Natural killer cell (primary cell): Measurements from ENCODE around the gene SGCE. TPM values are rescaled to one million over a fixed set of nuclear protein-coding genes. Genes with fewer than 3 reads are reported as not detected.

Experiments
- ATAC-seq, 3 donors: fragments of 150-1000 bp in 2 of 3; fragments of 200-7000 bp in 1 of 3; cut with Tn5 transposase; 1 replicate in 1 of 3; 2 replicates in 2 of 3; pipeline ENCODE4 v1.10.0; 2021; ENCODE audit warnings: mild to moderate bottlenecking in 2 of 3, moderate library complexity in 2 of 3
- DNase-seq, 2 donors: peaks; one replicate each; pipeline versions ENCODE4 v3.0.0 to v3.0.0-alpha.2; 2013 to 2021; ENCODE audit warnings: mixed read lengths in 1 of 2
- H3K27ac ChIP-seq: one replicate; pipeline ENCODE4 v1.5.1; 2013; ENCODE audit warnings: mild to moderate bottlenecking, low read length
- H3K27me3 ChIP-seq: one replicate; pipeline ENCODE4 v1.6.1; 2013; ENCODE audit warnings: low read length; ENCODE audit not compliant: control insufficient read depth, insufficient read depth
- H3K36me3 ChIP-seq: one replicate; pipeline ENCODE4 v1.6.1; 2013; ENCODE audit warnings: low read length; ENCODE audit not compliant: control insufficient read depth, insufficient read depth
- H3K4me1 ChIP-seq: one replicate; pipeline ENCODE4 v1.6.1; 2013; ENCODE audit warnings: low read length; ENCODE audit not compliant: control insufficient read depth, insufficient read depth
- H3K4me3 ChIP-seq: one replicate; pipeline ENCODE4 v1.5.1; 2013; ENCODE audit warnings: low read length
- H3K9me3 ChIP-seq: one replicate; pipeline ENCODE4 v1.6.1; 2013; ENCODE audit warnings: low read length; ENCODE audit not compliant: control insufficient read depth, insufficient read depth
- H3K27ac Mint-ChIP-seq, 2 donors: one replicate each; pipeline ENCODE4 v1.8.0; 2022; ENCODE audit warnings: mild to moderate bottlenecking in 2 of 2, mixed read lengths in 2 of 2, moderate library complexity in 1 of 2
- H3K27me3 Mint-ChIP-seq, 2 donors: one replicate each; pipeline ENCODE4 v1.8.0; 2022; ENCODE audit warnings: low read depth in 2 of 2, mixed read lengths in 2 of 2
- H3K36me3 Mint-ChIP-seq: one replicate; pipeline ENCODE4 v1.8.0; 2022; ENCODE audit warnings: mixed read lengths
- H3K4me1 Mint-ChIP-seq, 2 donors: one replicate each; pipeline ENCODE4 v1.8.0; 2022; ENCODE audit warnings: mixed read lengths in 2 of 2
- H3K4me3 Mint-ChIP-seq: one replicate; pipeline ENCODE4 v1.8.0; 2022; ENCODE audit warnings: mild to moderate bottlenecking, moderate library complexity, mixed read lengths
- H3K9me3 Mint-ChIP-seq, 2 donors: one replicate each; pipeline ENCODE4 v1.8.0; 2022; ENCODE audit warnings: mixed read lengths in 2 of 2
- CTCF ChIP-seq: fragments of 200-600 bp; IDR thresholded peaks from one replicate; pipeline ENCODE4 v1.8.0; 2022; ENCODE audit warnings: antibody characterized with exemption
- WGBS: methylation state at CpG from one replicate; pipeline ENCODE4 v1.1.7; 2013; ENCODE audit warnings: missing lambda C conversion rate; ENCODE audit not compliant: insufficient coverage; 5-methylcytosine and 5-hydroxymethylcytosine counted together
- intact Hi-C: fragments of 100-400 bp; cut with micrococcal nuclease; formaldehyde crosslinking; loops from one replicate; pipeline ENCODE4 v1.14.2; 2022
- total RNA-seq, 4 donors: library from RNA; stranded (reverse); fragments of 120-200 nt in 1 of 4; gene quantifications; one replicate each; pipeline versions ENCODE4 v1.2.3 to v1.2.4, GENCODE V29; 2013 to 2022

The SGCE gene
- total RNA-seq, 3 donors from 2014 or later (not counting 1 experiment from before 2014, with no cell fraction given): 0.20 to 0.65 (median 0.28) TPM

GRCh38 chr7:94609561-94609960, 46.4 kb downstream of the SGCE start:
- WGBS: 100% methylated on average over 2 of the region's 2 CpGs
- Histone ChIP-seq H3K4me3 (no peak overlapping the region), H3K27me3 (no peaks in the 10 kb centered on the region), H3K27ac (no peak overlapping the region), H3K4me1 (no peaks in the 10 kb centered on the region), H3K9me3 (no peaks in the 10 kb centered on the region), H3K36me3 (no peaks in the 10 kb centered on the region)
- Mint-ChIP-seq H3K4me3 (no peak overlapping the region), H3K27ac (no peak overlapping the region), H3K4me1 (no peaks in the 10 kb centered on the region), H3K9me3 (peaks cover 10 to 14% of the 10 kb centered on the region in 2 donors), H3K27me3 (peaks cover 2 to 6% of the 10 kb centered on the region in 2 donors), H3K36me3 (peaks cover 15% of the 10 kb centered on the region)
- DNase-seq: no peak
- intact Hi-C loops: no loop called here
- no peak for TF ChIP-seq CTCF
- ATAC-seq: no peak

DNA sequence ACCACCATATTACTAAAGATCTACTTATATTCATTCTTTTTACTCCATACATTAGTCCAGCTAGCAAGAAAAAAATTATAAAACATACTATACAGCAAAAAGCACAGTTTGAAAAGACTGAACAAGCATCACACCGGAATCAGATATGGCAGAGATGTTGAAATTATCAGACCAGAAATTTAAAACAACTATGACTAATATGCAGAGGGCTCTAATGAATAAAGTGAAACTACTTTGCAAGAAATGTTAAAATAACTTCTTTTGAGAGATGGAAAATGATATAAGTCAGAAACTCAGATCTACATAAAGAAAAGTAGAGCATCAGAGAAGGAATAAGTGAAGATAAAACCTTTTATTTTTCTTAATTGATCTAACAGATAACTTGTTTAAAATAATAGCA, 50.9 kb downstream of the SGCE start:
- Mint-ChIP-seq H3K27me3 (peaks cover 0 to 6% of the 10 kb centered on the region in 2 donors), H3K36me3 (peaks cover 15% of the 10 kb centered on the region), H3K4me3 (no peak overlapping the region), H3K4me1 (no peaks in the 10 kb centered on the region), H3K27ac (no peak overlapping the region), H3K9me3 (peaks cover 7 to 13% of the 10 kb centered on the region in 2 donors)
- Histone ChIP-seq H3K4me1 (no peaks in the 10 kb centered on the region), H3K27me3 (no peaks in the 10 kb centered on the region), H3K36me3 (no peaks in the 10 kb centered on the region), H3K9me3 (no peaks in the 10 kb centered on the region), H3K4me3 (no peak overlapping the region), H3K27ac (no peak overlapping the region)
- WGBS: no CpG with 5 or more reads among the region's 1 CpG
- ATAC-seq (no peak), DNase-seq (no peak)
- intact Hi-C loops: no loop called here
- no peak for TF ChIP-seq CTCF

DNA sequence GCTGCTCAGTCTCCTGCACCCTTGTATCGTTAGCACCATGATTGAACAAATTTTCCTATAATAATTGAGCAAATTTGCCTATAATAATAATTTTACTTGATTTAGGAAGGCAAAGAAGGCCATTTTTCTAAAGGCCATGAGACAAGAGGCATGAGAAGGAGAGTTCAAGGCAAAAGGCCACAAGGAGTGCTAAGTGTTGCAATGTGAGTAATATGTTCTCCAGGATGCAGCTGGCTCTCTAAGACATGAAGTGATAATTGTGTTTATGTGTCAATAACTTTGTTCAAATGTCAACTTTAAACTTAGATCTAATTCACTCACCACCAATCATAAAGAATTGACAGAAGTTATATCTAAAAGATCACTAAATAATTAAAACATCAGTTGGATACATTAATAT, 53.8 kb downstream of the SGCE start:
- peaks cover 4 to 10% of the 10 kb centered on the region in 2 donors for H3K9me3 Mint-ChIP-seq
- intact Hi-C loops: no loop called here
- no peak overlapping the region for H3K4me3 ChIP-seq
- TF ChIP-seq CTCF: no peak
- DNase-seq: no peak
- no CpG with 5 or more reads among the region's 1 CpG for WGBS
- no peaks in the 10 kb centered on the region for H3K9me3 ChIP-seq
- H3K27ac ChIP-seq: no peak overlapping the region
- peaks cover 0 to 6% of the 10 kb centered on the region in 2 donors for H3K27me3 Mint-ChIP-seq
- no peak overlapping the region for H3K4me3 Mint-ChIP-seq
- H3K27ac Mint-ChIP-seq: no peak overlapping the region
- H3K4me1 ChIP-seq: no peaks in the 10 kb centered on the region
- H3K36me3 ChIP-seq: no peaks in the 10 kb centered on the region
- H3K27me3 ChIP-seq: no peaks in the 10 kb centered on the region
- no peaks in the 10 kb centered on the region for H3K4me1 Mint-ChIP-seq
- H3K36me3 Mint-ChIP-seq: peaks cover 12% of the 10 kb centered on the region
- no peak for ATAC-seq

DNA sequence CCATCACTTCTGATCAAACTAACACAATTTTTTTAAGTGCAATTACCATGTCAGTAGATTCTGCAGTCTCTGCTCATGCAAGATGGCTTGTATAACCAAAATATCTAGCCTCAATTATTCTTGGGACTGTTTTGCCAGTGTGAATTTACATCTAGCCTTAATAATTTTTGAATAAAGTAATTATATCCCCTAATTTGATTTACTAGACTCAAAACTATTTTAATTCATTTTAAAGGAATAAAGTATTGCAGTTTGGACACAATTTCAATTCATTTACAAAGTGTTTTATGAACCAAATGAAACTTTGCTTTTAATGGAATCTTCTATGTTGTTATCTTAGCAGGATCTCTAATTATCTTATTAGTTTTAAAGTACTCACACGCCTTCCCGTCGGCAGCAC, 55.7 kb downstream of the SGCE start:
- H3K4me1 Mint-ChIP-seq: no peaks in the 10 kb centered on the region
- 90% methylated on average over 3 of the region's 3 CpGs for WGBS
- H3K27me3 Mint-ChIP-seq: peaks cover 0 to 1% of the 10 kb centered on the region in 2 donors
- Histone ChIP-seq H3K27me3 (no peaks in the 10 kb centered on the region), H3K4me3 (no peak overlapping the region), H3K27ac (no peak overlapping the region), H3K9me3 (no peaks in the 10 kb centered on the region), H3K36me3 (no peaks in the 10 kb centered on the region), H3K4me1 (no peaks in the 10 kb centered on the region)
- no peak overlapping the region for H3K27ac Mint-ChIP-seq
- no peak overlapping the region for H3K4me3 Mint-ChIP-seq
- intact Hi-C loops: no loop called here
- peaks cover 1% of the 10 kb centered on the region for H3K36me3 Mint-ChIP-seq
- no peak for ATAC-seq
- H3K9me3 Mint-ChIP-seq: no peaks in the 10 kb centered on the region
- no peak for TF ChIP-seq CTCF
- DNase-seq: no peak
